AG04450 (cell line): Measurements from ENCODE around the gene THAP4. TPM values are rescaled to one million over a fixed set of nuclear protein-coding genes. Genes with fewer than 3 reads are reported as not detected.

Experiments
- CTCF ChIA-PET: fragments of 300-600, 350-600 bp; formaldehyde crosslinking; extraction: SDS; loops from one replicate; lab custom pipeline; 2022; ENCODE audit warnings: antibody characterized with exemption, inconsistent platforms; lab: Charles Lee
- POLR2A ChIA-PET: fragments of 350-600 bp; formaldehyde crosslinking; extraction: SDS; loops from one replicate; lab custom pipeline; 2021; ENCODE audit warnings: antibody characterized with exemption, inconsistent platforms; lab: Yijun Ruan, JAX
- DNase-seq: peaks from one replicate; pipeline ENCODE4 v3.0.0-alpha.2; 2011; ENCODE audit warnings: low read depth, low spot score
- H3K27ac ChIP-seq: one replicate; pipeline ENCODE4 v1.5.1; 2012; ENCODE audit warnings: low read depth, low read length, control low read depth
- H3K27me3 ChIP-seq: one replicate; pipeline ENCODE4 v1.6.0; 2012; ENCODE audit warnings: low read length; ENCODE audit not compliant: control insufficient read depth, insufficient read depth
- H3K4me3 ChIP-seq: 2 replicates; pipeline ENCODE4 v1.5.1; 2011; ENCODE audit warnings: mild to moderate bottlenecking, low read depth, low read length, control low read depth
- H3K9me3 ChIP-seq: 2 replicates; pipeline ENCODE4 v1.5.1; 2012; ENCODE audit warnings: low read length; ENCODE audit not compliant: control insufficient read depth, insufficient read depth
- polyA plus RNA-seq: library from polyadenylated mRNA; depleted of rRNA; stranded (reverse); fragments of >200 nt; gene quantifications from 2 replicates; pipeline ENCODE4 v1.2.3, GENCODE V29; 2011
- TF ChIP-seq, protein P1 (sequence below): IDR thresholded peaks from 2 replicates; pipeline ENCODE4 v1.5.1; 2011; ENCODE audit warnings: low read depth, low read length, control low read depth, inconsistent platforms

The THAP4 gene
- polyA plus RNA-seq, 1 experiment, result 23.7 TPM

DNA sequence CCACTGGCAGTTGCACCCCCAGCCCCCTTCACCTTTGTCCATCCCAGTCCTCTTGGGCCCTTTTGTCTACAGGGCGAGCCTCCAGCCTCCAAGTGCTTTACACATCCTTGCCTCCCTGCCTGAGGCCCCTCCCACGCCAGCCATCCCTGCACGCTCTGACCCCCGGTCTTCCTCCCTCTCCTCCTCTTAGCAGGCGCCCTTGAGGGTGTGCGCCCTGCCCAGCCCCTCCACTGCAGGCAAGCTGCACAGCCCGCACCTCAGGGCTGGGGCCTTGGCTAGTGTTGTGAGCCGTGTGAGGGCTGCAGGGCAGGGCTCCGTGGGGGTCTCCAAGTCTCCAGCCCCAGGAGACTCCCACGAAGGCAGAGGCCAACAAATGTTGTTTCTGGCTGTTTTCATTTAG is 71.5 kb downstream of the THAP4 start:
- Histone ChIP-seq H3K27me3 (no peaks in the 10 kb centered on the region), H3K27ac (no peak overlapping the region), H3K4me3 (no peak overlapping the region), H3K9me3 (no peaks in the 10 kb centered on the region; the same call in 1 of the 2 replicates)
- TF ChIP-seq, protein P1, sequence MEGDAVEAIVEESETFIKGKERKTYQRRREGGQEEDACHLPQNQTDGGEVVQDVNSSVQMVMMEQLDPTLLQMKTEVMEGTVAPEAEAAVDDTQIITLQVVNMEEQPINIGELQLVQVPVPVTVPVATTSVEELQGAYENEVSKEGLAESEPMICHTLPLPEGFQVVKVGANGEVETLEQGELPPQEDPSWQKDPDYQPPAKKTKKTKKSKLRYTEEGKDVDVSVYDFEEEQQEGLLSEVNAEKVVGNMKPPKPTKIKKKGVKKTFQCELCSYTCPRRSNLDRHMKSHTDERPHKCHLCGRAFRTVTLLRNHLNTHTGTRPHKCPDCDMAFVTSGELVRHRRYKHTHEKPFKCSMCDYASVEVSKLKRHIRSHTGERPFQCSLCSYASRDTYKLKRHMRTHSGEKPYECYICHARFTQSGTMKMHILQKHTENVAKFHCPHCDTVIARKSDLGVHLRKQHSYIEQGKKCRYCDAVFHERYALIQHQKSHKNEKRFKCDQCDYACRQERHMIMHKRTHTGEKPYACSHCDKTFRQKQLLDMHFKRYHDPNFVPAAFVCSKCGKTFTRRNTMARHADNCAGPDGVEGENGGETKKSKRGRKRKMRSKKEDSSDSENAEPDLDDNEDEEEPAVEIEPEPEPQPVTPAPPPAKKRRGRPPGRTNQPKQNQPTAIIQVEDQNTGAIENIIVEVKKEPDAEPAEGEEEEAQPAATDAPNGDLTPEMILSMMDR, result no peak
- POLR2A ChIA-PET, result no interaction called here
- CTCF ChIA-PET, result no interaction called here
- no peak for DNase-seq

DNA sequence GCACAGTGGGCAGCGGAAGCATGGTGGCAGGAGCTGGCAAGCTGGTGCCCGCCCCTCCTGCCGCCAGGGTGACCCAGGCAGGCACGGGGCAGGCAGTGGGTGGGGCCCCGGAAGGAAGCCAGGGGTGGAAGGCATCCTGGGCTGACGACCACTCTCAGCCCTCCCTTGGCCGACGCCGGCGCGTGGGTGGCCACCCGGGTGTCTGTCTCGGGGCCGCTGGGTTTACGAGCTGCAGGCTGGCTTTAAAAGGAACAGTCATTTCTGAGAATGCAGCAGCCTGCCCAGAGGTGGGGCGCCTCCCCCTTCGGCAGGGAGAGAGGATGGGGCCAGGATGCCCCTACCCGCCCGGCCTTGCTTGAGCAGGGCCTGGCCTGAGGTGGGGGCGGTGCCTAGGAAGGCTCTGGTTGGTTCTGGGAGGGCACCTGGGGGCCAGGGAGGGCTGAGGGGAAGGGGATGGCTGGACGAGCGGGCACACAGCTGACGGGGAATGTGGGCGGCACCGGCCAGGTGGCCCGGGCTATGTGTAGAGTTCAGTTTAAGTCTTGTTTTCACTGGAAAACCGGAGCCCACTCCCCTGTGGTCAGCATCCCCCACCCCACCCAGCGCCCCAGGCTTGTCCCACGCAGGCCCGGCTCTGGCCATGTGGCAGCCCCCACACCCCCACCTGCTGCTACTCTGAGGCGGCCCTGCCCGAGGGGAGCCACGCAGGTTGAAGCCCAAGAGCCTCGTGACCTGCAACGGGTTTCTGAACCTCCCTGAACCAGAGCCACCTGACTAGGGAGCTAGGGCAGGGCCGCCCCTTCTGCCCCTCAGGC is 72.2 kb downstream of the THAP4 start:
- Histone ChIP-seq H3K27ac (no peak overlapping the region), H3K27me3 (no peaks in the 10 kb centered on the region), H3K4me3 (no peak overlapping the region), H3K9me3 (no peaks in the 10 kb centered on the region; the same call in 1 of the 2 replicates)
- ChIA-PET CTCF (no interaction called here), POLR2A (no interaction called here)
- DNase-seq, result no peak
- TF ChIP-seq, protein P1, result no peak

DNA sequence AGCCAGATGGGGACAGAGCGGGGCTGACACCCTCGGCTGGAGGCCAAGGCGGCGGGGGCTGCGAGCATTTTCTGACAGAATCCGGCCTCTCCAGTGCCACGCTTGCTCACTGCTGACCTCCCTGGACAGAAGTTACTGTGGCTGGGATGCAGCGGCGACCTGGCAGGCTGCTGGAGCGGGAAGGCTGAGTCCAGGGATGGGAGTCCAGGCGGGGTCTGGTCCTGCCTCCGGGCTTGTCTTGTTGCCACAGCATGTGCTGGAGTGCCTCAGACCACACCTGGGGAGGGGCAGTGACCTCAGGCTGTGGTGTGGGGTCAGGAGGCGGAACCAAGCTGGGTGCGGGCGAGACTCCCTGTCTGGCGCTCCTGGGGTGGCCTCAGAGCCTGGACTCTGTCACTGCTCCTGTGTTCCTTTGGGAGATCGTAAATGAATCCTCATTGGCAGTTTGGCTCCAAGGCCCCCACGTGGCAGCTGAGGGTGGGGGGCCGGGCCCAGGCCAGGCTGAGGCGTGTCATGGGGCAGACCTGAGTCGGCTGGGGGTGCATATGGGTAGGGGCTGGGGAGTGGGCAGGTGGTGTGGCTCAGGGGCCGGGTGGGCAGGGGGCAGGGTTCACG is 72.9 kb downstream of the THAP4 start:
- ChIA-PET POLR2A (no interaction called here), CTCF (no interaction called here)
- H3K27ac ChIP-seq, result no peak overlapping the region
- no peak for DNase-seq
- TF ChIP-seq, protein P1, result no peak
- no peaks in the 10 kb centered on the region; the same call in 1 of the 2 replicates for H3K9me3 ChIP-seq
- H3K27me3 ChIP-seq, result no peaks in the 10 kb centered on the region
- H3K4me3 ChIP-seq, result no peak overlapping the region

DNA sequence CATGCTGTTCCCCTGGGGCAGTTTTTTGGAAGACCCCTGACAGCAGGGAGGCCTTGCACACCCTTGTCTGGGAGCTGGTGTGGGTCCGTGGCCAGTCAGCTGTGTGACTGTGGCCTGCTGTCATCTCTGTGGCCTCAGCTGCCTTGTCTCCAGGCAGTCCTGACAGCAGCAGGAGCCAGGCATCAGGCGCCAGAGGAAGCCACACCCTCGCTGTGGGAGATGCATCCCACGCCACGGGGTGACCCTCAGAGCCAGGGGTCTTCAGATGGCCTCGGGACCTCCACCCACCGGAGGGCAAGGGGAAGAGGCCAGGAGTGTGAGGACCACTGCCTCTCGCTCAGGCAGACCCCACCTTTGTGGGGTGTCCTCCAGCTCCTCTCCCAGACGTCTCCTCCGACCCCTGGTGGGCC is 73.4 kb downstream of the THAP4 start:
- ChIA-PET POLR2A (no interaction called here), CTCF (no interaction called here)
- no peak overlapping the region for H3K27ac ChIP-seq
- no peak overlapping the region for H3K4me3 ChIP-seq
- no peaks in the 10 kb centered on the region for H3K27me3 ChIP-seq
- DNase-seq, result no peak
- H3K9me3 ChIP-seq, result no peaks in the 10 kb centered on the region; the same call in 1 of the 2 replicates
- TF ChIP-seq, protein P1, result no peak

DNA sequence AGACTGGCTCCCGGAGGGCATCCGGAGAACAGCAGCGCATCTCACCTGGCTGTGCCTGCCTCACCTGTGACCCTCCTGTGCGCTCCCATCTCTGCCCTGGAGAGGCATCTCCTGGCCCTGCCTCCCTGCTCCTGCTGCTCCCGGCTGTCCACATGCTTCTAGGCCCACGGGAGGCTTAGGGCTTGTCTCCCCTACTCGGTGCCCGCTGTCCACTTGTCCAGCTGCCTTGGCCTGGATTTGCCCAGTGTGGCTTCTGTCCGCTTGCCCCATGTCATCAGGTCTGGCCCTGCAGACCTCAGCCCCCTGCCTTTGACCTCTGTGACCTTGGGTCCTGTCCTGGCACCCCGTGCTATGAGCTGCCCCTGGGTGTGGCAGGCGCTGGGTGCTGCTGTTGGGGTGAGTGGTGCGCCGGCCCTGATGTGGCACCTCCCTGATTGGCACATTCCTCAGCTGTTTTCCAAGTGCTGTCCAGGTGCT is 73.9 kb downstream of the THAP4 start:
- no peak overlapping the region for H3K27ac ChIP-seq
- H3K4me3 ChIP-seq, result no peak overlapping the region
- ChIA-PET POLR2A (no interaction called here), CTCF (no interaction called here)
- no peaks in the 10 kb centered on the region; the same call in 1 of the 2 replicates for H3K9me3 ChIP-seq
- no peak for DNase-seq
- no peaks in the 10 kb centered on the region for H3K27me3 ChIP-seq
- TF ChIP-seq, protein P1, result no peak
